ENCODE measurements around the gene ANKRD35. TPM values are rescaled to one million over a fixed set of nuclear protein-coding genes. Genes with fewer than 3 reads are reported as not detected.
A peak's percentile ranks its signal among the peaks of the same experiment; 100 is the strongest.

The ANKRD35 gene
- total and polyA plus RNA-seq, 2 of the 8 experiments (the other 6 are each of a cell fraction or from before 2014, with no cell fraction given) = 1.6 to 3.0 TPM

DNA sequence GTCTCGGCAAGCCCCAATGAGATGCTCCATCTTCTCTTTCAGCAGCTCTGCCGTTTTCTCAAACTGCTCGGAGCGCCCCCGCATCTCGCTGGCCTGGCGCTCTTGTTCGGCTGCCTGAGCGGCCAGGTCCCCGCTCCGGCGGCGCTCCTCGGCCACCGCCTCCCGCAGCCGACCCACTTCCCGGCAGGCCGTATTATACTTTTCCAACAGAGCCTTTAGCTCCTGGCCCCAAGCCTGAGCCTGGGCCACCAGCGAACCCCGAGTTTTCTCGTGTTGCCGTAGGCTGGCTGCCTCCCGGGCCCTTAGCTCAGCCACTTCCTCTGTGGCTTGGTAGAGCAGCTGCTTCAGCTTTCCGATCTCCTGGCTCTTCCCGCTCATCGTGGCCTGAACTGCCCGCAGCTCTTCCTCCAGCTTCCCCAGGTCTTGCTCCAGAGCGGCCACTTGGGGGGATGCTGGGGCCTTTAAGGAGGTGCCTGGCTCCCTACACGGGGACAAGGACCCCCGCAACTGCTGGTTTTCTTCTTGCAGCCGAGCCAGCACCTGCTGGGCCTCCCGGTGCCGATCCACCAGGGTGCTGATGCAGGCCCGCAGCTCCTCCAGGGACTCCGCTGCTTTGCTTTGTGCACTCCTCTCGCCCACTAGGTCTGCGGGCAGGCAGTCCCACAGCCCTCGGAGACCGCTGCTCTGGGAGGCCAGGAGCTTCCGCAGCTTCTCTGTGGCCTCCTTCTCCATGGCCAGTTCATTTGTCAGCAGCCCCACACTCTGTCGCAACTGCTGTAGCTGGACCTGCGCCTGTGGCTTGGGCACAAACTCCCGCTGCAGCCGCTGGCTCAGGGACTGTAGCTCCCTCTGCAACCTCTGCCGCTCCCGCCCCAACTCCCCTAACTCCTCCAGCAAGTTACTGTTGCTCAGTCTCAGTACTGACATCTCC is 13.4 kb downstream of the ANKRD35 start:
- peak overlapping the region; percentile 60 for H3K4ac ChIP-seq (replicated peaks; ENCODE audit: insufficient read length, low read depth, low read length)
- H3K56ac ChIP-seq (replicated peaks; ENCODE audit: insufficient read length, low read depth, low read length) = no peak overlapping the region
- no peak overlapping the region for H2BK120ac ChIP-seq (replicated peaks; ENCODE audit: low read depth, low read length)
- WGBS, 2 experiments (ENCODE audit: extremely low coverage in 1 of 2, insufficient coverage in 1 of 2, insufficient read length in 1 of 2, insufficient replicate concordance in 2 of 2, low coverage in 1 of 2, low lambda C conversion rate in 2 of 2, missing lambda C conversion rate in 1 of 2) = 14% methylated on average over 47 of the region's 47 CpGs; no CpG with 5 or more reads in 1 of the 2 experiments
- peak overlapping the region; percentile 68 for H4K91ac ChIP-seq (replicated peaks; ENCODE audit: insufficient read length, low read length)
- H3K4me1 ChIP-seq (replicated peaks in 1 of 4; ENCODE audit: control insufficient read depth in 3 of 4, insufficient read depth in 4 of 4, low read length in 3 of 4) = peaks cover 0 to 11% (median under 1%) of the 10 kb centered on the region in 4 experiments; a peak in 4 of 7 replicates
- H2BK15ac ChIP-seq (ENCODE audit: low read length) = no peak overlapping the region; the same call in 1 of the 2 replicates
- ChIA-PET POLR2A (ENCODE audit: partially characterized antibody) (interaction anchor here (0.7 to 4.0 kb wide), 22 partner anchors 8 to 180 kb away, joined by 3 to 34 read pairs (median 4); partner anchors contain the start of genes ANKRD35, NUDT17, PEX11B and PIAS3), CTCF (ENCODE audit: partially characterized antibody) (interaction anchor here (0.8 to 4.3 kb wide), 15 partner anchors 9 to 105 kb away, joined by 3 to 42 read pairs (median 9); partner anchors contain the start of genes ANKRD35, NUDT17 and PIAS3)
- H3K14ac ChIP-seq (ENCODE audit: insufficient read length) = no peak overlapping the region
- no peak overlapping the region for H3K23ac ChIP-seq (ENCODE audit: insufficient read length)
- H3K27ac ChIP-seq (ENCODE audit: low read depth, low read length) = no peak overlapping the region
- no peak overlapping the region for H2BK12ac ChIP-seq (ENCODE audit: low read depth, low read length)
- no peak overlapping the region for H2AK5ac ChIP-seq (ENCODE audit: low read depth, low read length)
- no peaks in the 10 kb centered on the region for H3K36me3 ChIP-seq (ENCODE audit: control insufficient read depth in 2 of 4, insufficient read depth in 4 of 4, low read length in 3 of 4)
- H3K18ac ChIP-seq (ENCODE audit: extremely low read depth, low read length) = peak overlapping the region; percentile 85
- H4K5ac ChIP-seq (ENCODE audit: insufficient read length, low read depth, low read length) = no peak overlapping the region
- H4K8ac ChIP-seq (ENCODE audit: extremely low read depth, insufficient read depth, low read length) = peak overlapping the region; percentile 39
- peak overlapping the region; percentile 36 to 62 (median 52) for H3K4me3 ChIP-seq (ENCODE audit: extremely low read depth in 1 of 4, insufficient read depth in 2 of 4, low read depth in 3 of 4, low read length in 4 of 4)
- peak overlapping the region; percentile 85 to 90 for H3K4me2 ChIP-seq (ENCODE audit: insufficient read depth in 1 of 2, low read depth in 2 of 2, low read length in 2 of 2)
- DNase-seq (ENCODE audit: low read depth in 1 of 2, low spot score in 2 of 2) (peak in 1 of 2 experiments; percentile 82), FAIRE-seq (no peak)
- H3K27me3 ChIP-seq (replicated peaks in 1 of 4; ENCODE audit: control insufficient read depth in 3 of 4, extremely low read depth in 1 of 4, insufficient read depth in 3 of 4, low read length in 3 of 4) = peaks cover 0 to 24% (median 12%) of the 10 kb centered on the region in 4 experiments; a peak in 6 of 7 replicates
- peak overlapping the region; percentile 60; the same call in 1 of the 2 replicates for H2BK5ac ChIP-seq (ENCODE audit: low read depth, low read length)
- H2BK20ac ChIP-seq (ENCODE audit: low read length) = peak overlapping the region; percentile 92; the same call in 1 of the 2 replicates
- no peaks in the 10 kb centered on the region for H3K79me2 ChIP-seq (ENCODE audit: control insufficient read depth in 1 of 2, insufficient read depth in 2 of 2, low read length in 2 of 2)
- no peaks in the 10 kb centered on the region for H3K79me1 ChIP-seq (ENCODE audit: low read depth, low read length)
- peaks cover 14% of the 10 kb centered on the region; the same call in 1 of the 2 replicates for H3K23me2 ChIP-seq (ENCODE audit: low read depth, low read length)
- H3K9ac ChIP-seq (replicated peaks in 1 of 4; ENCODE audit: extremely low read depth in 1 of 4, low read depth in 3 of 4, low read length in 3 of 4) = peak overlapping the region in 2 of 4 experiments; percentile 26 to 33; a peak in 5 of 7 replicates
- peak overlapping the region; percentile 85 for H2AFZ ChIP-seq (ENCODE audit: low read length)
- H4K20me1 ChIP-seq (replicated peaks in 1 of 2; ENCODE audit: control insufficient read depth in 1 of 2, insufficient read depth in 2 of 2, low read length in 2 of 2) = no peaks in the 10 kb centered on the region
- H3K9me3 ChIP-seq (ENCODE audit: insufficient read depth in 2 of 2, low read depth in 1 of 2, low read length in 1 of 2) = no peaks in the 10 kb centered on the region
- no peak for TF ChIP-seq TEAD4 (IDR thresholded peaks at IDR 0.05; ENCODE audit: low read depth, low read length)
- TF ChIP-seq KDM4A (IDR thresholded peaks at IDR 0.05; ENCODE audit: low read depth, low read length, severe bottlenecking) = peak; percentile 56
- TF ChIP-seq TCF12 (IDR thresholded peaks at IDR 0.05; ENCODE audit: low read depth, low read length) = no peak
- no peak for TF ChIP-seq SIRT6 (IDR thresholded peaks at IDR 0.05; ENCODE audit: low read length)
- TF ChIP-seq SP1 (IDR thresholded peaks at IDR 0.05; ENCODE audit: low read depth, low read length) = no peak
- TF ChIP-seq EP300 (IDR thresholded peaks at IDR 0.05; ENCODE audit: borderline replicate concordance in 1 of 2, low read depth in 2 of 2, low read length in 2 of 2) = no peak
- TF ChIP-seq SIN3A (conservative IDR thresholded peaks at IDR 0.05 in 1 of 2, IDR thresholded peaks at IDR 0.05 in 1 of 2; ENCODE audit: low read depth in 1 of 2, low read length in 2 of 2) = peak in 1 of 2 experiments; percentile 33; a peak in 1 of 4 replicates
- TF ChIP-seq, protein P1, sequence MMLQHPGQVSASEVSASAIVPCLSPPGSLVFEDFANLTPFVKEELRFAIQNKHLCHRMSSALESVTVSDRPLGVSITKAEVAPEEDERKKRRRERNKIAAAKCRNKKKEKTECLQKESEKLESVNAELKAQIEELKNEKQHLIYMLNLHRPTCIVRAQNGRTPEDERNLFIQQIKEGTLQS (IDR thresholded peaks at IDR 0.05; ENCODE audit: insufficient read depth, low read depth, low read length) = no peak
- TF ChIP-seq TBP (IDR thresholded peaks at IDR 0.05; ENCODE audit: low read depth, low read length) = peak; percentile 31; the same call in 1 of the 2 replicates

Measured in H1 (cell line).